GM10266 (cell line): ENCODE data around the gene KLHL21.
A peak's percentile ranks its signal among the peaks of the same experiment; 100 is the strongest.
"Not testable (repeated sequence)": the region's sequence is repeated elsewhere in the genome, so short reads cannot be mapped to it uniquely, and the experiment has no call there.

ENCODE experiments used
- DNase-seq: peaks from one replicate; pipeline ENCODE4 v3.0.0; 2012; ENCODE audit errors: extremely low spot score
- TF ChIP-seq, protein P1 (sequence below): IDR thresholded peaks from 2 replicates; pipeline ENCODE4 v1.5.1; 2012; ENCODE audit warnings: mild to moderate bottlenecking, low read depth; ENCODE audit not compliant: control insufficient read depth, insufficient read depth; ENCODE audit errors: missing control alignments

Gene KLHL21

DNA sequence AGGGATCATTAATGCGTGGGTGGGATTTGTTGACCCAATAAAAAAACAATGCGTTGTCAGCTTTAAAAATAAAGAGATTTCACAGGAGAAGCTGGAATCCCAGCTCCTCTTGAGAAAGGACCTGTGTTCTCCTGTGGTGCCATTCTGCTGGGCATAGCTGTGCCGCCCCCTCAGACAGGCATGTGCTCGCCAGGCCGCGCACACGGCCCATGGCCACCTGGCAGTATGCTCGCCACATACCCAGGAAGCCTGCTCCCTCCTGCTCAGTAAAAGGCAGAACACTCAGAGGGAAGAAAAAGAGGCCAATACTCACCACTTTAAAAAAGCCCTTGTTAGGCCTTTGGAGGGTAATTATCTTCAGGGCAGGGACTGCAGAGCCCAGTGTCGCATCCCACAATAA, 35.1 kb upstream of the KLHL21 start:
- TF ChIP-seq, protein P1, sequence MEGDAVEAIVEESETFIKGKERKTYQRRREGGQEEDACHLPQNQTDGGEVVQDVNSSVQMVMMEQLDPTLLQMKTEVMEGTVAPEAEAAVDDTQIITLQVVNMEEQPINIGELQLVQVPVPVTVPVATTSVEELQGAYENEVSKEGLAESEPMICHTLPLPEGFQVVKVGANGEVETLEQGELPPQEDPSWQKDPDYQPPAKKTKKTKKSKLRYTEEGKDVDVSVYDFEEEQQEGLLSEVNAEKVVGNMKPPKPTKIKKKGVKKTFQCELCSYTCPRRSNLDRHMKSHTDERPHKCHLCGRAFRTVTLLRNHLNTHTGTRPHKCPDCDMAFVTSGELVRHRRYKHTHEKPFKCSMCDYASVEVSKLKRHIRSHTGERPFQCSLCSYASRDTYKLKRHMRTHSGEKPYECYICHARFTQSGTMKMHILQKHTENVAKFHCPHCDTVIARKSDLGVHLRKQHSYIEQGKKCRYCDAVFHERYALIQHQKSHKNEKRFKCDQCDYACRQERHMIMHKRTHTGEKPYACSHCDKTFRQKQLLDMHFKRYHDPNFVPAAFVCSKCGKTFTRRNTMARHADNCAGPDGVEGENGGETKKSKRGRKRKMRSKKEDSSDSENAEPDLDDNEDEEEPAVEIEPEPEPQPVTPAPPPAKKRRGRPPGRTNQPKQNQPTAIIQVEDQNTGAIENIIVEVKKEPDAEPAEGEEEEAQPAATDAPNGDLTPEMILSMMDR: no peak
- DNase-seq: no peak

DNA sequence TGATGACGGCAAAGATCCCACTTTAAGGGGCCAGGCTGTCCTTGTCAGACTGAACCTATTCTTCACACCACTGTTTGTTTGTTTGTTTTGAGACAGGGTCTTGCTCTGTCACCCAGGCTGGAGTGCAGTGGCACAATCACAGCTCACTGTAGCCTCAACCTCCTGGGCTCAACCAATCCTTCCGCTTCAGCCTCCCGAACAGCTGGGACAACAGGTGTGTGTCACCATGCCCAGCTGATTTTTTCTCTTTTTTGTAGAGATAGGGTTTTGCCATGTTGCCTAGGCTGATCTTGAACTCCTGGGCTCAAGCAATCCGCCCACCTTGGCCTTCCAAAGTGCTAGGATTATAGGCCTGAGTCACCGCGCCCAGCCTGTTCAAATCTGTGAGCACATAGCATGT, 34.1 kb upstream of the KLHL21 start:
- not testable (repeated sequence) for DNase-seq

DNA sequence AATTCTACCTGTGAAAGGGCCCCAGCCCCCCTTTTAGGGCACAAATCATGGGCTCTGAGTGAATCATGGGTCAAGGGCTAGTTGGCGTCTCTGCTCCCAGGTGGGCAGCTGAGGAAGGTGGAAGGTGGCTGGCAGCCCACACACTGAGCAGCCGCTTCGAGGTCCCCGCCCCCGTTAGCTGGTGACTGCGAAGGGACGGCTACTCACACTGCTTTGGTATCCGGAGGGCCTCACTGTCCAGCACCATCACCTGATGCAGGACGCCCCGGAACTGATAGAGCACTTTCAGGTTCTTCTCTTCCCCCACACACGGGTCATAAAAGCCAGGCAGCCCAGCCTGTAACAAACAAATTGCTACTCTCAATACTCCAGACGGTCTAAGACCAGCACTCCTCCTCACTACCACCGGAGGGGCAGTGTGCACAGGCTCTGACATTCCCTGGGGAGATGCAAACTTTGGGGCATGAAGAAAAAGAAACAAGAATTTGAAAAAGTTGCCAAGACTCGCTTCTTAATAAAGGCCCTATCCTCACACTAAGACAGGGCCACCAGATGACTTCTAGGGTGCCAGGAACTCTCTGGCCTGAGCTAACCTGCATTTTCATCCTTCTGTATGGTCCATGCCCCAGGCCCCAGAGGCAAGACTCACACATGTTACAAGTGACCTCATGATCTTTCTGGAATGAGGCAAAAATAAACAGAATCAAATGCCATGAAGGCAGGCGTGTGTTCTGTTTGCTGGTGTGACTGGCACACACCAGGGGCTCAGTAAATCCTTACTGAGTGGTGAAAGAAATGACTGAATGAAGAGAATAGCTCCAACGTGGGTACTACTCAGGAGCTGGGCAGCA, 33.5 kb upstream of the KLHL21 start:
- no peak for DNase-seq
- TF ChIP-seq, protein P1: no peak

DNA sequence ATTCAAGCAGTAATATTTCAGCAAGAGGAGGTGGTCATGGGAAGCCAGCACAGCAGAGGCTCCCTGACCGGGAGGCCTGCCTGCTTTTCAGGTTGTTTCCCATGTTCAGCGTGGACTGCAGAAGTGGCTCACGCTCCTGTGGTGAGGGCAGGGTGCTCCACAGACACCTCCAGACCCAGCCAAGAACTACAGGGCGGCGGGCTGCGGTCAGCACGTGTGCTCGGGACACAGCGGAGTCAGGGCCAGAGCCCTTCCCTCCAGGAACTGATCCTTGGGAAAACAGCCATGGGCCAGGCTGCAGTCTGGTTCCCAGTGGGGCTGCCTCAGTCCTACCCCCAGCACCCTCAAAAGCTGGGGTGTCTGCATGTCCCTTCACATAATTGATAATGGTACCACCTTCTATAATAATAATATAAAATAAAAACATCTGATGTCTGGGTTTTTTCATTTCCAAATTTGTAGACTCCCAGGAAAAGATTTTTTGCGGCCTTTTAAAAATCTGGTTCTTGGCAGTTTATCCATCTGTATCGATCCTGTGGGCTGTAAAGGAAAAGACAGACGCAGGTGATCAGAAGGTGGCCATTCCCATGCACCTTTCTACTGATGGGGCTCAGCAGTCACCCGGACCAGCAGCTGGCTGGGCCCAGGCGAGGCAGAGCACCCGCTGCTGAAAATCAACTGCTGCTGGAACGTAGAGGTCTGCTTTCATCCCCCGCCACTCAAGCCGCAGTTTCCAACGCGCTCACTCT, 32.7 kb upstream of the KLHL21 start:
- TF ChIP-seq, protein P1: no peak
- DNase-seq: no peak

DNA sequence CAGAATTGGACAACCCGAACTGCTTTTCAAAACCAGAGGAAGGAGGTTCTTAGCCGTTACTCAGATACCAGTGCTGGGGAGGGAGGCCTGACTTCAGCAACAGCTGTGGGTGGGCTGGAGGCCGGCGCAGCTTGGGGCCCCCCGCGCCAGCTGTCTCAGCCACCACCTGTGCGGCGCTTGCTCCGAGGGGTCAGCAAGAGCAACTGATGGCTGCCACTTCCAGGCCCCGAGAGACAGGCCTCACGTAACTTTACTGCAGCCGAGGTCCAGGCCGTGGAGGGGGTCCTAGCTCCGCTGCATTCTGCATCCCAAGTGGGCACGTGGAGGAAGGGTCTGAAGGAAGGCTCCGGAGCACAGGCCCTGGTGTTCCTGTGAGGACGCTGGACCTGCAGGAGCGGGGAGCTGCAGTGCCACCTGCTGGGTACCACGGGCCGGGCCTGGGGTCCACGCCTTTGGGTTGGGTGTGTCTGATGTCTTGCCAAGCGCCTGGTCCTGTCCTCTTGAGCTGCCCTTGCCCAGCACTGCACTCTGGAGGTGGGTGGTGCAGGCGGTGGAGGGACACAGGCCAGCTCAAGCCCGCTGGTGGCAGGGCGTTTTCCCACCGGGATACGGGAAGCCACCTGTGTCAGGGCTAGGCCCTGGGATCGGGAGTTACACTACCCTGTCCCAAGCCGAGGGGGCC, 31.8 kb upstream of the KLHL21 start:
- DNase-seq: peak; percentile 61

DNA sequence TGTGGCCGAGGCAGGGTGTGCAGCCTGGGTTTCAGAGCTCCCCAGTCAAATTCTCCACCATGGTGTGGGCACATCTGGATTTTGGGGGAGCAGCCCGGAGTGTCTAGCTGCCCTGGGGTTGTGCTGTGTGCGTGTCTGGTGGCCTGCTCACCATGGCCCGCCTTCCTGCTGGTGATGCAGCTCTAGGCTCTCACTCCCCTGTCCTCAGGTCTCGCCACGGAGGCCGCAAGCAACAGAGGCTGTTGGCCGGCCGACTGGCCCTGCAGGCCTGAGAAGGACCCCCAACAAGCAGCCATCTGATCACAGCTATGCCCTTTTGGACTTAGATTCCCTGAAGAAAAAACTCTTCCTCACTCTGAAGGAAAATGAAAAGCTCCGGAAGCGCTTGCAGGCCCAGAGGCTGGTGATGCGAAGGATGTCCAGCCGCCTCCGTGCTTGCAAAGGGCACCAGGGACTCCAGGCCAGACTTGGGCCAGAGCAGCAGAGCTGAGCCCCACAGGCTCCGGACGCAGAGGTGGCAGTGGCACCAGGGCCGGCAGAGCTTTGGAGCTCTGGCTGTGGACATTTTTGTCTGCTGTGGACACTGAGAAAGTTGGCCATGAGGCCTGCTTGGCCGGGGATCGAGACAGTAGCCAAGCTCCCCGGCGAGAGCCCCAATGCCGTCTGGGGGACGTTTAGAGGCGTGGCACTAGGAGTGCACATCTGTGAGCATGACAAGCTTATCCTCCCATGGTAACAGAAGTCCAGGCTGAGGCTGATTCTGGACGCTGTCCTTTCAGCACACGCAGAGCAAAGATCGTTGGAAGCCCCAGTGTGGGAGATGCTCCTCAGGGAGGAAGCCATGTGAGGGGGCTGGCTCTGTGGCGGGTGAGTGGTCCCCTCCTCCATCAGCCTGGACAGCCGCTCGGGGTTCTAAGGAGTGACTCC, 30.2 kb upstream of the KLHL21 start:
- TF ChIP-seq, protein P1: no peak
- DNase-seq: no peak

More for the DNA sequence above, 31.8 kb upstream of the KLHL21 start:
- TF ChIP-seq, protein P1: peak; percentile 50

DNA sequence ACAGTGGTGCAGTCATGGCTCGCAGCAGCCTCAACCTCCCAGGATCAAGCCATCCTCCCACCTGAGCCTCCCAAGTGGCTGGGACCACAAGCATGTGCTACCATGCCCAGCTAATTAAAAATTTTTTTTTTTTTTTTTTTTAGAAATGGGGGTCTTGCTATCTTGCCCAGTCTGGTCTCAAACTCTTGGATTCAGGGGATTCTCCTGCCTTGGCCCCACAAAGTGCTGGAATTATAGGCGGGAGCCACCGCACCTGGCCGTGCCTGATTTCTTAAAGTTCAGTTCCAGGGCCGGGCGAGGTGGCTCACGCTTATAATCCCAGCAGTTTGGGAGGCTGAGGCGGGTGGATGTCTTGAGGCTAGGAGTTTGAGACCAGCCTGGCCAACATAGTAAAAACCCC, 28.4 kb upstream of the KLHL21 start:
- no peak for DNase-seq
- TF ChIP-seq, protein P1: no peak
